Measurements from ENCODE around the gene ZBED1. TPM values are rescaled to one million over a fixed set of nuclear protein-coding genes. Genes with fewer than 3 reads are reported as not detected.

Gene ZBED1
- total and polyA plus RNA-seq, 9 of the 15 experiments (the other 6 are each of a cell fraction or from before 2014, with no cell fraction given), result 0.61 to 27.6 (median 13.9) TPM

GRCh38 chrX:2464677-2465166, 36.1 kb downstream of the ZBED1 start (continued):
- TF ChIP-seq ETS1 (conservative IDR thresholded peaks at IDR 0.05; ENCODE audit: control insufficient read depth, low read depth, low read length) (no peak), ELF2 (CRISPR knock-in tag; IDR thresholded peaks at IDR 0.05) (no peak), USF1 (CRISPR knock-in tag; IDR thresholded peaks at IDR 0.05) (no peak; the same call in 1 of the 2 replicates), KAT8 (IDR thresholded peaks at IDR 0.05; ENCODE audit: low read depth) (no peak), ID3 (CRISPR knock-in tag; IDR thresholded peaks at IDR 0.05) (no peak), ID3 (tag; IDR thresholded peaks at IDR 0.05) (peak; percentile 60; the same call in 1 of the 2 replicates), HSF4 (CRISPR knock-in tag; IDR thresholded peaks at IDR 0.05; ENCODE audit: borderline replicate concordance) (no peak), ZNF512 (tag; IDR thresholded peaks at IDR 0.05) (no peak), E2F4 (CRISPR knock-in tag; IDR thresholded peaks at IDR 0.05; ENCODE audit: low read depth) (no peak), GABPB2 (CRISPR knock-in tag; conservative IDR thresholded peaks at IDR 0.05) (no peak), ZNF717 (CRISPR knock-in tag; IDR thresholded peaks at IDR 0.05) (no peak), MXI1 (IDR thresholded peaks at IDR 0.05; ENCODE audit: low read depth, low read length) (no peak), RBM39 (optimal IDR thresholded peaks at IDR 0.05; ENCODE audit: low read depth, low read length) (no peak), TRIM24 (IDR thresholded peaks at IDR 0.05) (peak in 1 of 2 experiments; percentile 6; a peak in 1 of 4 replicates), MCM7 (IDR thresholded peaks at IDR 0.05) (no peak), PKNOX1 (IDR thresholded peaks at IDR 0.05) (no peak), EP400 (IDR thresholded peaks at IDR 0.05) (peak; percentile 86), L3MBTL2 (IDR thresholded peaks at IDR 0.05) (peak; percentile 70), BDP1 (IDR thresholded peaks at IDR 0.05; ENCODE audit: insufficient read depth, insufficient read length) (no peak), HMG20B (CRISPR knock-in tag; IDR thresholded peaks at IDR 0.05) (no peak), U2AF2 (optimal IDR thresholded peaks at IDR 0.05; ENCODE audit: low read depth, low read length) (no peak), SETDB1 (IDR thresholded peaks at IDR 0.05; ENCODE audit: low read length) (no peak), SLC30A9 (CRISPR knock-in tag; IDR thresholded peaks at IDR 0.05) (no peak), STAT5B (CRISPR knock-in tag; IDR thresholded peaks at IDR 0.05) (no peak)
